Hematopoietic multipotent progenitor cell treated with erythropoietin and hydrocortisone succinate and interleukin-3 and kit ligand, for 6 days (in vitro differentiated cells): ENCODE results near the gene SLC15A1.
"Not testable (repeated sequence)": the region's sequence is repeated elsewhere in the genome, so short reads cannot be mapped to it uniquely, and the experiment has no call there.

Experiments used
- DNase-seq: peaks from one replicate; pipeline ENCODE4 v3.0.0-alpha.2; 2015

SLC15A1 gene

DNA sequence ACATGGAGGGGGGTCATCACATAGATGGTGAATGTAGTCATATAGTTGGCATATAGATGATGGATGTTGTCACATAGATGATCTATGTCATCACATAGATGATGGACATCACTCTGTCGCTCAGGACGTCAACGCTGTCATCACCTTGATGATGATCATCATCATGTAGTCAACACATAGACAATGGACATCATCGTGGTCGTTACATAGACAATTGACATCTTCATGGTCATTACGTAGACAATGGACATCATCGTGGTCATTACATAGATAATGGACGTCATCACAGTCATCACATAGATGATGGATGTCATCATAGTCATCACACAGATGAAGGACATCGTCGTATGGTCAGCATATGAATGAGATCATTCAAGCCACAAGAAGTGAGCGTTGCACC lies 28.6 kb upstream of the SLC15A1 start:
- no peak for DNase-seq

DNA sequence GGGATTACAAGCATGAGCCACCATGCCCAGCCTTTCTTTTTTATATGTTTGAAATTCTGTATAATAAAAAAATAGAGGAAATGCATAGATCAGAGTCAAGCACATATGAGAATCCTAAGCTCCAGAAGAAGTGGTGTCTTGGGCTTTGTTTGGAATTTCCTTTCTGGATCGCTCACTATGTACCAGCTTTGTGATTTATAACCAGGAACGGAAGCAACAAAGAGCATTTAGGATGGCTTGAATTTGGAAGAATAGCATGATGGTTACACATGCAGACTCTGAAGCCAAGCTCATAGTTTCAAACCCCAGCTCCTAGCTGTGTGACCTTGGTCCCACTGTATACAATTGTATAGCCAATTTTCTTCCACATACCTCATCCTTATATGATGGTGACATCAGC lies 28.0 kb upstream of the SLC15A1 start:
- no peak for DNase-seq

DNA sequence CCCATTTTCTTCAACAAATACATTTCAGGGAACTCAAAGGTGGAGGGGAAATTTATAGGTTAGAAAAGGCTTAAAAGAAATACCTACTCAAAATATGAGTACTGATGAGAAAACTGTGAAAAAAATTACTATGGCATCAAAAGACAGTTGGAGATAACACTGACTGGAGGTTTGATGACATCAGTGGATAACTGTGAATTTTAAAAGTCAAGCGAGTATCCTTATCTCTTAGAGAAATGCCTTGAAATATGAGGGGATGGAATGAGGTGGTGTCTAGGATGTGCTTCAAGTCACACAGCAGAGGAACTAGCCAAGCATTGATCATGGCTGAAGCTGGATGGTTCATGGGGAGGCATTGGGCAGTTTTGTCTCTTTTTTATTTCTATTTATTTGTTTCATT lies 27.2 kb upstream of the SLC15A1 start:
- DNase-seq: no peak

DNA sequence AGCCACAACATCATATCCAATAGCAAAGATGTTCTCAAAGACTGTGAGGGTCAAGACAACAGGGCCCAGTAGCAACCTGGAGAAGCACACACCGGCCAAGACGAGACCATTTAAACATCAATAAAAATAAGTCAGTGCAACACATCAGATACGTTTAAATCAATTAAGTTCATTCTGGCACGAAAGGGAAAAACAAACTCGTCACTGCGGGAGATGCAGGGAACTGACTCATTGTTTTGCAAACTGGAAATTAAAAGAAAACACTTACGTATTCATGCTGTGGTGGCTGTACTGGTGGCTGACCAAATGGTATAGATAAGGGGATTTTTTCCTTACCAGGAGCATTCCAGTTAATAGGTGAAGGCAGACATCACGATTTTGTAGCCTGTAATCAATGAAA lies 26.3 kb upstream of the SLC15A1 start:
- DNase-seq: no peak

DNA sequence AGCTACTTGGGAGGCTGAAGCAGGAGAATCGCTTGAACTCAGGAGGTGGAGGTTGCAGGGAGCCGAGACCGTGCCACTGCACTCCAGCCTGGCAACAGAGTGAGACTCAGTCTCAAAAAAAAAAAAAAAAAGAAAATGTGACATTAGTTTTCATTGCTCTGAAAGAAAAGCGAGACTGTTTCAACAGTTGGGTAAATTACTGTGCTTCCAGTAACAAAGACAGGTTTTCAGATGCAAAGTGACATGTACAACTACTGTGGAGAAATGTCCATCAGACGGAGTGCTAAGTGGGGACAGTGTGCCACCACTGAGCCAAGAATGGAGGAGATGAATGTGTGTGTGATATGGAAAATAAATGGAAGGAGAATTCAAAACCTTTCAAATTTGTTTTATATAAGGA lies 24.2 kb upstream of the SLC15A1 start:
- DNase-seq: no peak

DNA sequence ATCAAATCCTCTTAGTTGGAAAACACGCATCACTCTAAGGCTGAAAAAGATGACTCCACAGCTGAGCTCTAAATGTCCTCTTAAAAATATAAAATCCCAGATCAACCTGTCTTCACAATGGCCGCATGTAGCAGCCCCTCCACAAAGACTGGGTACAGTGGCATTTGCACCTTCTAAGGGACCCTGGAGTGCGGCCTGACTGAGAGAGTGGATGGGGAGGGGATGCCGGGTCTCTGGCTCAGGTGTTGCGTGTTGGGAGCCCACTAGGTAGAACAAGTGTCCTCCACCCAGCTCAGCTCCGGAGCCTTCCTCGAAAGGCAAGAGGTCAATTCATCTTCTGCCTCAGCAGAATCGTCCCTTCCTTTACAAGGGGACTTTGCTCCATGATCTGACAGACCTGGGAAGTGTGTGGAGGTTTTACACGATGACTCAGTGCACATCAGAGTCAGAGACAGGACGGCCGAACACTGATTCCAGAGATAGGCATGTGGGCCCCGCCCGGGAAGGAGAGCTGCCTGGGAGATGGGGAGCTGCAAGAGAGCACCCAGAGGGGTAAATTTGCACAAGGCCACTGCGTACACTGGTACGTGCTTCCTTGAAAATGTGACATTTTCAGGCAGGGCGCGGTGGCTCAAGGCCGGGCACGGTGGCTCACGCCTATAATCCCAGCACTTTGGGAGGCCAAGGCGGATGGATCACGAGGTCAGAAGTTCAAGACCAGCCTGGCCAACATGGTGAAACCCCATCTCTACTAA lies 23.5 kb upstream of the SLC15A1 start:
- no peak for DNase-seq

DNA sequence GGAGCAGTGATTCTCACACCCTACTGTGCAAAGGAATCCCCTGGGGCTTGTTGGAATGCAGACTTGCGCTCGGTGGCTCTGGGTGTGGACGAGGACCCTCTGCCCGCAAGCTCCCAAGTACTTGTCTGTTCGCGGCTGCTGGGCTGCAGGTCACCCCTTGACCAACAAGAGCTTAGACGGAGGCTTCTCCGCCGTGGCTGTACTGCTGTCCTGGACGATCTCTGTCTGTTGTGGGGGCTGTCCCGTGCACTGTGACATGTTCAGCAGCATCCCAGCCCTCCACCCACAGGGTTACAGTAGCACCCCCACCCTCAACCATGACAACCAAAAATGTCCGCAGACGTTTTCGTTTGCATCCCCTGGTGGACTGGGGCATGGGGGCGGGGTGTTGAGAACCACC lies 22.9 kb upstream of the SLC15A1 start:
- DNase-seq: no peak

DNA sequence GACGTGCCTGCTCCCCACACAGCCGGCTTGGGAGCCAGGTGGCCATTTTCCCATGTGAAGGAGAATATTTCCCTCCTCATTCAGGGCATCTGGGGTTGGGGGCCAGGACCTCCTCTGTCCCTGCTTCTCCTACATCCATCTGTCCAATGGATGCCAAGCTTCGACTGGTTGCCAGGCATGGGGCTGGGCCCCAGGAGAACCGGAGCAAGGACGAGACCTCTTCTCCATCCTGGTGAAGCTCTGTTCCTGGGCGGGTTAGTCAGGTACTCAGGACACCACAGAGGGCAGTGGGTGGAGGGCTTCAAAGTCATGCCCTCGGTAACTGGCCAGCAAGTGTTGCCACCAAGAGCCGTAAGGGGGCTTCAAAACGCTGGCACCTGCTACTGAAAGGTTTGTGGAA lies 22.3 kb upstream of the SLC15A1 start:
- DNase-seq: no peak

DNA sequence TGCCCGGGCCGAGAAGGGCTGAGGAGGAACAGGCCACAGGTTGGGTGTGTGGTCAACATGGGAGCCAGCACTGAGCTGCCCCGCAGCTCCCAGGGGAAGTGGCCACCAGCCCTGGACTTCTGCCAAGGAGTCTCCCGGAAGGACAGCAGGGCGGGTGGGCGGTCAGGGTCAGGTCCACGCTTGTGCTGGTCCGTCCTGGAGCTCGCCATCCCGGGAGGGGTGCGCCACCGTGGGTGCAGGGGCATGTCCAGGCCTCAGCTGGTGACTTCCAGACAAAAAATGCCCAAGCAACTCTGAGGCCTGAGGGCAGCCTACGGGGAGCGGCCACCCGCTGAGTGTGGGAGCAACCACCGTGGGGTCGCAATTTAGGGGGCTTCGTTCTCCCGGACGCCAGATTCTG lies 21.4 kb upstream of the SLC15A1 start:
- DNase-seq: no peak

DNA sequence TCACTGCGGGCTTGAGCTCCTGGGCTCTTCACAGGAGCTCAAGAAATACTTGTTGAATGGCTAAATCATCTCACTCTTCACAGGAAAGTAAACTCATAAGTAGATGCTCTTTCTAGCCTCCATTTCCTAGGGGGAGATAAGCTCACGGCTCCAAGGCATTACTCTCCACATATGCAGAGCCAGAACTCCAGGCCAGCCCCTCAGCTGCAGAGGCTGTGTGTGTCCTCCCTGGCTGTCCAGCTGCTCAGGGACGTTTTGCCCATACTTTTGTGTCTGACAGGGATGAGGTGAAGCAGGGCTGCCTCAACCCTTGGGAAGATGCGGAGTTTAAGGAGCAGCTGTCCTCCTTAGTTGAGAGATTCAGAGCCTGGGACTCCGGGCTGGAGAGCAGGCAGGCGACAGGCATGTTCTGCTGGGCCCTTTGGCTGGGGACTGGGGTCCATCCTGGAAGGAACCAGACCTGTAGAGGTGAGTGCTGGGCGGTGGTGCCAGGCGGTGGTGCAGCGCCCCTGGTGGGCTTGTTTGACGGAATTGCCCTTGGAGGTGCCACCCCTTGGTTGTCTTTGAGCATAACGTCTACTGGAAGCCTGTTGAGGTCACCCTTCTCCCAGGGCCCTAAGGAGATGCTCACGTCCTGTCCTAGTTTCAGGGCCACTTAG lies 20.5 kb upstream of the SLC15A1 start:
- no peak for DNase-seq

DNA sequence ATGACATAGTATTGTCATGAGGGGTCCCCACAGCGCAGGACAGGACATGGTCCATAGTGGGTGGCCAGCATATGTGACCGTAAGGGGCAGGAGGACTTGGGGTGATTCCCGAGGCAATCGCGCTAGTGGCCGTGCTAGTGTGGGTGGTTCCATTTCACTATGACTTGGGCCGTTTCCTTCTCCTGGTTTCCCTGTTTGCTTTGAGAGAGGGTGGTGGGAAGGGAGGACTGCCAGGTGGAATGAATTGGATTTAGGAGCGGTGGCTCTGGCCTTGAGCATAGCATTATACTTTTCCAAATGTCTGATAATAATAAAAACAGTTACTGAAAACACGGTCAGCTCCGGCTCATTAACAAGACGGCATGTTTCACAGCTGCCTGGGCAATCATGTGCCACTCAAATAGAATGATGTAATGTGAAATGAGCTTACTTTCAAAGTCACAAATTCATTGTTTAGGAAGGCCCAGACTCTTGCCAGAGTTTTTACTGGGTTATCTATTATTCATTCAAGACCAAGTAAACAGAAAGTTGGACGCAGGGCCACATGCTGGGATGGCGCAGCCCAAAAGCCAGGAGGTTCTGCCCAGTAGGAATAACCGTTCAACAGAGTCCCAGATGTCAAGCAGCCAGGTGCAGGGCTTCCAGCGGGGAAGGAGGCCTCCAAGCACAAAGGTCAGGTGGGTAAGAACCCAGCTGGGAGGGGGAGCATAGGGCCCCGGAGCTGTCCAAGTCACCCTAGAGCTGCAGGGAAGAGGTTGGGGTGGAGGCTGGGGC lies 19.6 kb upstream of the SLC15A1 start:
- DNase-seq: no peak

DNA sequence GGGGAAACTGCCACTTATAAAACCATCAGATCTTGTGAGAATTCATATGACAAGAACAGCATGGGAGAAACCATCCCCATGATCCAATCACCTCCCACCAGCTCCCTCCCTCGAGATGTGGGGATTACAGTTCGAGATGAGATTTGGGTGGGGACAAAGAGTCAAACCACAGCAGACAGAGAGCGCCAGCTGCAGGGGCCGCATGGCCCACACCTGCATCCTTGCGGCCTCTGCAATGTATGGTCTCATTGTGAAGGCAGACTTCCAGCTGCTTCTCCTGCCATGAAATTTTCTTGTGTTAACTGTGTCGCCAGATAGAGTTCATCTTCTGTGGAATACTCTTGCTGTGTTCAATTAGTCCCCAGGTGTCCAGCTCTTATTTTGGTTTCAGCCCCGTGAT lies 17.3 kb upstream of the SLC15A1 start:
- no peak for DNase-seq

DNA sequence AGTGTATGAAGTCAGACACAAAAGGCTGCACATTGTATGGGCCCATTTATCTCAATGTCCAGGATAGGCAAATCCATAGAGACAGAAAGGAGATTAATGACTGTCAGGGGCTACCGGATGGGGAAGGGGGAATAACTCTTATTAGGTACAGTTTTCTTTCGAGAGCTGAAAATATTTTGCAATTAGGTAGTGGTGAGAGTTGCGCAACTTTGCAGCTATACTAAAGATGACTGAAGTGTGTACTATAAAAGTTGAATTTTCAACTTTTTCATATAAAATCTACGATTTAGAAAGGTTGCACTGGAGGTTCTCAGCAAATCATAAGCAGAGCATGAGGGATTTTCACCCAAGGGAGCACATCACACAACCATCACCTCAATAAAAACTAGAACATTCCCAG lies 16.1 kb upstream of the SLC15A1 start:
- DNase-seq: no peak

DNA sequence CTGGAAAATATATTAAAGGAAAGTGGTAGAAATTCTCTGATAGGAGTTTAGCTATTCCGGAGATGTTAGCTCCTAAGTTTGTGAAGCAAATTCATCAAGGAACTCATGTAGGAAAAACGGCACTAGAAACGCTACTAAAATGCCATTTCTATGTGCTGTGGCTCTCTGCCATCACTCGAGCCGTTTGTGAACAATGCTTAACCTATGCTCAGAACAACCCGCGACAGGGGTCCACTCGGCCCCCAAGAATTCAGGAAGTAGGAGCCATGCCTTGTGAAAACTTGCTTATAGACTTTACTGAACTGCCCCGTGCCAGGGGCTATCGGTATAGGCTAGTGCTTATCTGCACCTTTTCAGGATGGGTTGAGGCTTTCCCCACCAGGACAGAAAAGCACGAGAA lies 14.2 kb upstream of the SLC15A1 start:
- DNase-seq: no peak

DNA sequence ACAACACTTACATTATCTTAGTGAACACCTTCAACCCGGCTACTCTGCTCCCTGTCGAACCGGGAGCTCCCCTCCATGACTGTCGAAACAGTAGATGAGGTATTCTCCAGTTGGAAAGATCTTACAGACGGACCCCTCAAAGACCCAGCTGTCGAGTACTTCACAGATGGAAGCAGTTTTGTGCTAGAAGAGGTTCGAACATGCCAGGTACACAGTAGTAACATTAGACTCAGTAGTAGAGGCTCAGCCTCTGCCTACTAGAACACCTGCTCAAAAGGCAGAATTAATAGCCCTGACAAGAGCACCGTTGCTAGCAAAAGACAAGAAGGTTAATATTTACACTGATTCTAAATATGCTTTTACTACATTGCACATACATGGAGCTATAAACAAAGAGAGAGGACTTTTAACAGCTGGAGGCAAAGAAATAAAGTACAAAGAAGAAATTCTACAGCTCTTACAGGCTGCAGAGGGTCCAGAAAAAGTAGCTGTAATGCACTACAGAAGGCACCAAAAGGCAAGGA lies 13.6 kb upstream of the SLC15A1 start:
- no peak for DNase-seq

DNA sequence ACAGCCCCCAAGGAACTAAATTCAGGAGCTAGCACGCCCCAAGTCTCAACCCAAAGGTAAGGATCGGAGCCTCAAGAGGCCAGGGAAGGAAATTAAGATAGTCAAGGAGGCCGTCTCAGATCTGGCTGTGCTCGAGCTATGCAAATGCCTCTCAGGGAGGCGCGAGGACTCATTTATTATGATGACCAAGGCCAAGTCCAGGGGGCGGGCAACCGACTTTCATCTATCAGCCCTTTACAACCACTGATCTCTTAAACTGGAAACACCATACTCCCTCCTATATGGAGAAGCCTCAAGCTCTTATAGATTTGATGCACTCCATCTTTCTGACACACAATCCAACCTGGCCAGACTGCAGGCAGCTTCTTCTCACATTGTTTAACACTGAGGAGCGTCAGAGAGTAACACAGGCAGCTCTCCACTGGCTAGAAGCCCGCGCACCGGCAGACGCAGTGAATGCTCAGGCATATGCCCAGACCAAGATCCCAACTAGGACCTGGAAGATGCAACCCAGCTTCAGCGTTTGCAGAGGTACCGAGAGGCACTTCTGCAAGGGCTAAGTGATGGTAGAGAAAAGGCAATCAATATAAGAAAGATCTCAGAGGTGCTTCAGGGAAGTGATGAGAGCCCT lies 9.6 kb upstream of the SLC15A1 start:
- DNase-seq: no peak

DNA sequence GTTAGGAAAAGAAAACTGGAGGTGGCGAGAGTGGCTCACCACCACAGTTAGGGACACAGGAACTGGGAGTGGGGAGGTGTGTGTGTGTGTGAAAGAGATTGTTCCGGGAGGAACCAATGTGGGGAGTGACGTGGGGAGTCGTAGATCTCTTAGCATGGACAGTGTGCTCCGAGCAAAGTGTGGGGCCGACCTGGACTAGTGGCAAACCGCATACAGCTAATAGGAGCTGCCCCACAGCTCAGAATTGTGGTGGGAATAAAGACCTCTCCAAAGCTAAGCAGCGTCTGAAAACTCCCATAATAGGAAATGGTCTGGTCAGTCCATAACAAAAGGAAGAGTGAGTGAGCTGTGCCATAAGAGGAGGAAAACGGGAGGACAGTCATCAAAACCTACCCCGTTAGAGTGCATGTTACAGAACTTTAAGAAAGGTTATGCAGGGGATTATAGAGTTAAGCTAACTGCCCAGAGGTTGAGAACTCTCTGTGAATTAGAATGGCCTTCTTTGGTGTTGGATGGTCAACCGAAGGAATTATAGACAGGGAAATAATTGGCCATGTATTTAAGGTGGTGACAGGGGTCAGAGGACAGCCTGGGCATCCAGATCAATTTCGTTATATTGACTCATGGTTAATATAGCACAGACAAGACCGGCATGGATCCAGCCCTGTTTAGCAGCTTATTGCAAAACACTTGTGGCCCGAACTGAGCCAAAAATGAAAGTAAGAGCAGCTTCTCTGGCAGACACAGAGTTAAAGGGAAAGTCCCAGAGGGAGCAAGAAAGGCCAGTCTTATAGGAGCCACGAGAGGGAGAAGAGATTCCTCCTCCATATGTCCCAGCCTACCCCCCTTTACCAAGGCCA lies 8.9 kb upstream of the SLC15A1 start:
- no peak for DNase-seq

DNA sequence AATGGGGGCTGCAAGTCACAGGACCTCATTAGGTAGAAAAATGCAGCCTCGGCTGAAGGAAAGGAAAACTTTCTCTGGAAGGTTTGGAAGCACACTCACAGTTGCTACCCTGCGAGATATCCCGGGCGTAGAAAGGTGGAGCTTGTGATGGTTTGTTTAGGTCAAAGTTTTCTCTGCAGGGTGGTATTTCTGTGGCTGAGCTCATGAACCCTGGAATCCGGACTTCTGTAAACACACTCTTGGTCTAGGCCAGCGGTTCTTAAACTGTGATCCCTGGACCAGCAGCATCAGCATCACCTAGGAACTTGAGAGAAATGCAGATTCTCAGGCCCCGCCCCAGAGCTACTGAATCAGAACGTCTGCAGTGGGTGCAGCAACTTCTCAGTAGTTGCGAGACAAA lies 3.3 kb upstream of the SLC15A1 start:
- DNase-seq: no peak

DNA sequence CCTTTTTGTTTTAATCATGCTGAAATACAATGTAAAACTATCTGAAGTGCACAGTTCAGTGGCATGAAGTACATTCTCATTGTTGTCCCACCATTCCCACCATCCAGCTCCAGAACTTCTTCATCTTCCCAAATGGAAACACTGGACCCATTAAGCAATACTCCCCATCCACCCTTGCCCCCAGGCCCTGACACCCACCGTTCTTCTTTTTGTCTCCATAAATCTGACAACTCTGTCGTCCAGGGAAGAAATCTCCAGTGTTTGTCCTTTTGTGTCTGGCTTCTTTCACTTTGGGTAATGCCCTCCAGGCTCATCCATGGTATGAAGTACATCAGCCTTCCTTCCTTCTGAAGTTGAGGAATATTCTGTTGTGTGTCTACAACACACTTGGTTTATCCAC lies 2.6 kb upstream of the SLC15A1 start:
- DNase-seq: no peak

DNA sequence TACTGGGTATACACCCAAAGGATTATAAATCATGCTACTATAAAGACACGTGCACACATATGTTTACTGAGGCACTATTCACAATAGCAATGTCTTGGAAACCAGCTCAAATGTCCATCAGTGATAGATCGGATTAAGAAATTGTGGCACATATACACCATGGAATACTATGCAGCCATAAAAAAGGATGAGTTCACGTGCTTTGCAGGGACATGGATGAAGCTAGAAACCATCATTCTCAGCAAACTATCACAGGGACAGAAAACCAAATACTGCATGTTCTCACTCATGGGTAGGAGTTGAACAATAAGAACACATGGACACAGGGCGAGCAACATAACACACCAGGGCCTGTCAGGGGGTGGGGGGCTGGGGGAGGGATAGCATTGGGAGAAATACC lies 2.0 kb upstream of the SLC15A1 start:
- not testable (repeated sequence) for DNase-seq

DNA sequence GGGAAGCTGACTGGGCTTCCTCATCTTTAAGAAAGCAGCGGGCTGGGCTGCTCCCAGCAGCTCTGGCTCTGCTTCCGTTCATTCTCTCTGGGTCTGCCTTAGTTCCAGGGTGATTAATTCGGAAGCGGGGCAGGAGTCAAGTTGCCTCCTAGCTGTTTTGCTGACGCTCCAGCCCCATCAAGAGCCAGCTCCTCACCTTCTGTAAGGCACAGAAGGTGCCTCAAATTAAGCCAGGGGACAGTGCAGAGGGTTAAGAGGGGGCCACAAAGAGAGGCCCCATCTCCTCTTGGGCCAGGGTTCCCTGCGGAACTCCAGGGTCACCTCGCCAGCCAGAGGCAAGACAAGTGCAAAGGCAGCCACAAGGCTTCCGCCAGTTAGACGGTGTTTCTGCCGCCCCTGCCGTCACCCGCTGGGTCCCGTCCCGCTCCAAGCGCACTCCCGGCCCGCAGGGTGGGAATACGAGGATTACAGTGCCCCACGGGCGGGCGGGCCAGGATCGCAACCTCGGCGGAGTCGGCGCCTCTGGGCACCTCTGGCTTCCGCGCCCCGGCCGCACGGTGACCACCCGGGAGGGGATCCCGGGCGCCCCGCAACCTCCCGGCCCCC lies 508 bp downstream of the SLC15A1 start:
- DNase-seq: no peak

DNA sequence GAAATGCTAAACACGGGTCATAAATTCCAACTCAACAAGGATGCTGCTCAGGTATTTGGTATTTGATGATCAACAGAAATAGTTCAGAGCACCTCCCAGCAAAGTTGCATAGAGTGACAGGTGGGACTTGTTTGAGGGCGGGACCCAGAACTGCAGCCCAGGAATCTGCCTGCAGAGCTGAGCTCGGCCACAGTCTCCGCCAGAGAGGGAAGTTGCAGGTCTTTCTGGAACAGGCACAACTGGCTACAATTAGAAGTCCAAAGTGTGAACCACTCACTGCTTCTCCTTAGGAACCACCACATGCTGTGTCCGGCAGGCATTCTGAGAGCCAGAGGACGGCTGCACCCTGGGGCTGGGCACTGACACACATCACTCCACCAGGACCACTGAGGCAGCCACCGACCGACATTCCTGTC lies 1.1 kb downstream of the SLC15A1 start:
- no peak for DNase-seq
